ENCODE results near the gene SEPTIN6.
A peak's percentile ranks its signal among the peaks of the same experiment; 100 is the strongest.

SEPTIN6 gene

DNA sequence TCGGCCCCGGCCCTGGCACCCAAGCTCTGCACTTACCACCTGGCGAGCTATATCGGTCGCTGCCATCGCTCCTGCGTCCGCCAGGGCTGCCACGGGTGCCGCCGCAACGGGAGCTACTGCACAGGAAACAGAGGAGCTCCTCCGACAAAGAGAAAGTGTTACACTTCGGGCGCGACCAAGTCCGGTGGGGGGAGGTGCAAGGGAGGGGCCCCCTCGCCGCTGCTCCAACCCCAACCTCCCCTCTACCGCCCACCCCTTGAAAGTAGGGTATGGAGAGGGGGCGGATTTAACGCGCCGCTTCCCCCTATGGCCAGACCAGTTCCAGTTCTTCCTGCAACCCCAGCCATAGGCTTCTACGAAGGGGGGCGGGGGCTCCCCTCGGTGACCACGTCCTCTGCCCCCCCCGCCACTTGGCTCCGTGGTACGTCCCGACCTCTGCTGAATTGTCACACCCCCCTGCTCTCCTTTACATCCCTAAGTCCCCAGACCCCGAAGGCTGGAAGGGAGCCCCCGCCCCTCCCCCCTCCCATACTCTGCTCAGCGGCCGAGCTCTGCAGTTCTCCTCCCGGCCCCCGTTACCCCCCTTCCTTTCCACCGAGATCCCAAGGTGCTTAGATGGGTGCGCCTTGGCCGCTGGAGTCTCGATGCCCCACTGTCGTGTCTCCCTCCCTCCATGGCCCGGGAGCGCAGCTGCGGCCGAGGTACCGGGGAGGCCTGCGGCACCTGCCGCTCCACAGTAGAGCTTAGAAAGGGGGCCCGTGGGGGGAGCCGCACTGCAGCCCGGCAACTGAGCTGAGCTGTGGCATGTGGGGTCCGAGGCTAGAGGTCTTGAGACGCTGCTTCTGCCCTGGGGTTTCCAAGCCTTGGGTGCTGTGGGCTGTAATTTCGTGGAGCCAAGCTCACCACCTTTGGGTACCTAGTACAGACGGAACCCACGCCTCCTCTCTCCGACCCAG lies at the start of gene SEPTIN6:
TSS of gene SEPTIN6 (minus strand) at position 129 of the 956 bp plus-strand sequence. CDS start at position 66, 63 bp downstream.
- DNase-seq (ENCODE audit: low spot score), result peak; percentile 81

DNA sequence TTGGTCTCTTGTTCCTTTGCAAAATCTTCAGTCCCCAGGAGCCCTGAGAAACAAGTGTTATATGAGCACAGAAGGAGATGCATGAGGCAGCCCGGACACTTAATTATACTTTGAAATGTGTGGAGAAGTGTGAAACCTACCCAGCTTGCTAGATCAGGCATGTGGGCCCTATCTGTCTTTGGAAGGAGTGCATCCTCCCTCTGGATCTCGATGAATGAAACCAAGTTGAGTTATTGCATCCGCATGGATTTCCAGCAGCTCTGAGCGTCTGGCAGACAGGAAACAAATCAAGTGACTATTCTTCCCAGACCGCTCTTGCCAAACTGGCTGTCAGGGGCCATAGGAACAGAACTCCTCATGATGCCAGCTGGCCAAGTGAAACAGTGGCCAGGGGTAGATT lies 45.8 kb upstream of the SEPTIN6 start:
- DNase-seq (ENCODE audit: low spot score), result no peak

DNA sequence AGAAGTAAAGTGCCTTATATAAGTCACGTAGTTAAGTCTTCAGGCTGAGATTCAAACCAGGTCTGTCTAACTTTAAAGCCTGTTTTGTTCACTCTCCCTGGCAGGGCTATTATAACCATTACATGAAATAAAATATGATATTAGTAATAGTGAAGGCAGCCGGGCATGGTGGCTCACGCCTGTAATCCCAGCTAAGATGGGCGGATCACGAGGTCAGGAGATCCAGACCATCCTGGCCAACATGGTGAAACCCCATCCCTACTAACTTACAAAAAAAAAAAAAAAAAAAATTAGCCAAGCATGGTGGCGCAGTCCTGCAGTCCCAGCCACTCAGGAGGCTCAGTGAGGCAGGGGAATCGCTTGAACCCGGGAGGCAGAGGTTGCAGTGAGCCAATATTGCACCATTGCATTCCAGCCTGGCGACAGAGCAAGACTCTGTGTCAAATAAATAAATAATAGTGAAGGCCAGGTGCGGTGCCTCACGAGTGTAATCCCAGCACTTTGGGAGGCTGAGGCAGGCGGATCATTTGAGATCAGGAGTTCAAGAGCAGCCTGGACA lies 43.3 kb upstream of the SEPTIN6 start:
- DNase-seq (ENCODE audit: low spot score), result no peak

DNA sequence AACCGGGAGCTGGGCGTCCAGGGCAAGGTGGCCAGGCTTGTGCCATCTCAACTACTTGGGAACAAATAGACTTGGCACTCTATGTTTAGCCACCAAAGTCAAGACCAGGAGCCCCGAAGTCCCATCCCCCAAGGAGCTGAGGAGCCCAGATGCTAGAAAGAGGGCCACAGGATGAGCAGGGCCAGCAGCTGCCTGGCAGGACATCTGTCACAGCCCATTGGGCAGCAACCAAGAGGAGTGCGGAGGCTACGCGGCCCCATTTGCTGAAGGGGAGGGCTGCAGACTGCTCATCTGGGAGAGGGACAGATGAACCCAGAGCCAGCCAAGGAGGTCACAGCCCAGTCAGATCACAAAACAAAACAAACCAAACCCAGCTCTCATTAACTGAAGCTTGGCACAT lies 42.5 kb upstream of the SEPTIN6 start:
- no peak for DNase-seq (ENCODE audit: low spot score)

DNA sequence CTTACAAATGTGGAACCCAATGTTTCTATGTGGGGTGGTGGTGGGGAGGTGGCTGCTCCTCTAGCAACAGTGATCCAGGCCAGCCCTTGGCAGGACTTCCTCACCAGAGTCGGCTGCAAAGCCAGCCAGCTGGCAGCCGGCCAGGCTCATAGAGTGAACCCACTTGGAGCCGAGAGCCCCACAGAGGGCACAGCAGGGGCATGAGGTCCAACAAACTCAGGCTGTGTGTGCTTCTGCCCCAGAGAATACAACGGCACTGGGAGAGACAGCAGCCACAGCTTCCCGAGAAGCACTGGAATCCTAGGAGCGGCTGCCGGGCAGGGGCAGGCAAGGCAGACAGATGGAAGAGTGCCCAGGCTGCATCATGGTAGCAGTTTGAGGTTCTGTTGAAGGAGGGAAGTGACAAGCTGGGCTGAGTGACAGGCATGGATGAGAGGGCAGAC lies 42.0 kb upstream of the SEPTIN6 start:
- no peak for DNase-seq (ENCODE audit: low spot score)

DNA sequence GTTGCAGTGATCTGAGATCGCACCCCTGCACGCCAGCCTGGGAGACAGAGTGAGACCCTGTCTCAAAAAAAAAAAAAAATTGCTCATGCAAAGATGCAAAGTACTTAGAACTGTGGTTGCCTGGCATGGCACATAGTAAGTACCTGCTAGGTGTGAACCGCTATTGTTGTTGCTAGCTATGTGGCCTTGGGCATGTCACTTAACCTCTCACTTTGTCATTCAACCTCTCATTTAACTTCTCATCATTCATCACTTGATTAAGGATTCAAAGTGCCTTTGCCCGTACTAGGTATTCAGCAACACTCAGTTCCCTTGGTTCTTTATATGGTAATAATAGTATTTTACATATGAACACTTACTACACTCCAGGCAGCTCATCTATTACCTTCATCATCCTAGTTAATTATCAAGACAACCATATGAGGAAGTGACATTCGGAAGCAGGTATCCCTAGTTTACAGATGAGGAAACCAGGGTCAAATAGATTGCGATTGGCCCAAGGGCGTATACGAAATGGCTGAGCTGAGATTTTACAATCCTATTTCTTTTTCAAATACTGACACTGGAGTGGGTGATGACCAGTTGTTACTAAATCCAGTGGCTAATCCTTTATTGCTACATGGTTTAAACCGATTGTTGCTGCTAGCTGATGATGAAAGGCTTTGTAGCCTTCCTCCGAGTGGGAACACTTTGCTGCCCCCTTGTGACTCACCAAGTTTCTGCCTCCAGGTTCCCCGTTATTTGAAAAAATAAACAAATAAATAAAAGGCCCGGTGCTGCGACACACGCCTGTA lies 36.6 kb upstream of the SEPTIN6 start:
- DNase-seq (ENCODE audit: low spot score), result peak; percentile 62

DNA sequence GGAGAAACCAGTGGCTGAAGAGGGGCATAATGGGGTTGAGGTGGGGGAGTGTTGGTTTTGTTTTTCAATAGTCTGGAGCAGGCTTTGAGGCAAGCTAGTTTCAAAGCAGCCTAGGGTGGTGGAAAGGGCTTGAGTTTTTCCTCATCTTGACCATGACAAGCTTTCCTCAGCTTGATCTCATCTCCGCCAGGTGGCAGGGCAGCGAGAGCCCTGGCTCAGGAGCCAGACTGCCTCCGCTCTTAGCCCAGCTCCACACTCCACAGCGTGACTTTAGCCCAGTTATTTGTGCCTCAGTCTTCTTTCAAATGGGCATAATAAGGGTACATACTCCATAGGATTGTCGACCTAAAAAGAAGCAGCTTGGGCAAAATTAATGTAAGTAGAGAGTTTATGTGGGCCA lies 35.5 kb upstream of the SEPTIN6 start:
- no peak for DNase-seq (ENCODE audit: low spot score)

DNA sequence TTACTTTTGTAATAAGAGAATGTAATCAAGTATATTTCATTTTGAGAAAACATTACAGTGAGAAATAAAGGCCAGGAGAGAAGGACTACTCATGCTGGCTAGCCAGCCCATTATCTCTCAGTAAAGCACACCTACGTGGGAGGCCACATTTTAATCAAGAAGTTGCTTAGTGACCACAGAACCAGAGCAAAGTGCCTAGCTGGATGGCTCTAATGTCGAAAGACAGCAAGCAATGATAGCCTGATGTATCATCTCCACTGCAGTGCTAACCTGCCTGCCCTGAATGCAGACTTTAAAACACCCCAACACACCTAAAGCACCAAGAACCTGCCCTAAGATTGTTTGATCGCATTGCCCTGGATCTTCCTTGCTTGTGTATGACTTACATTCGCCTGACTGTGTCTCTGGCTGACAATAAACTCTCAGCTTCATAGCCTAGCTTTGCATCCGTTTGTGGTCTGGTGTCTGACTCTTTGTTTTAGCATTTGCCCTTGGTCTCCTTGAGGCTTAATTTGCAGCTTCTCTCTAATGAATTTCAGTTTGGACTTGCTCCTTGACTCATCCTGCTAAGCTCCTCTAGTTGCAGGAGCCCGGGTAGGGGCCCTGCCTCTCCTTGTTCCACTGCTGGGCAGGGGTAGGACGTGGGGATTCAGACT lies 34.1 kb upstream of the SEPTIN6 start:
- no peak for DNase-seq (ENCODE audit: low spot score)

DNA sequence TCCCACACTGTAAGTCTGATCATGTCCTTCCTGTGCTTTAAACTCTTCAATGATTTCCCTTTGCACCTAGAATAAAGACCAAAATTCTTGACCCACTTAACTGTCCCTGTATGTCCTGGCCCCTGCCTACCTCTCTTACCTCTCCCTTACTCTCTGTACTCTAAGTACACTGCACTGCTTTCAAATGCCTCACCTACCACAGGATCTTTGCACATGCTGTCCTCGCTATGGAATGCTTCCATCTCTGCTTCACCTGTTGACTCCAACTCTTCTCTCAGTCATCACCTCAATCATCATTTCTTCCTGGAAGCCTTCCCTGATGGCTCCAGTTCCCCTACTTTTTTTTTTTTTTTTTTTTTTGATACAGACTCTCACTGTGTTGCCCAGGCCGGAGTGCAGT lies 29.0 kb upstream of the SEPTIN6 start:
- DNase-seq (ENCODE audit: low spot score), result no peak

DNA sequence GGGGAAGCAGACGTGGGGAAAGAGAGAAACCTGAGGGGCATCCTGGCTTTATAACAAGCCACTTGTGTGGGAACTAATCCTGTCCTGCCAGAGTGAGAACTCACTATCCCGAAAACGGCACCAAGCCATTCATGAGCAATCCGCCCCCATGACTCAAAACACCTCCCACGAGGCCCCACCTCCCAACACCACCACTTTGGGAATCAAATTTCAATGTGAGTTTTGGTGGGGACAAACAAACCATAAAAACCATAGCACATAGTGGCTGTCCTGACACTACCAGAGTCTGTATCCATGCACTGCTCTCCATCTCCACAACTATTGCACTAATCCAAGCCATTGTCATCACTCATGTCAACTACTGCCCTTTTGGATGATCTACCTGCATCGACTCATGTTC lies 28.5 kb upstream of the SEPTIN6 start:
- peak; percentile 18 for DNase-seq (ENCODE audit: low spot score)

DNA sequence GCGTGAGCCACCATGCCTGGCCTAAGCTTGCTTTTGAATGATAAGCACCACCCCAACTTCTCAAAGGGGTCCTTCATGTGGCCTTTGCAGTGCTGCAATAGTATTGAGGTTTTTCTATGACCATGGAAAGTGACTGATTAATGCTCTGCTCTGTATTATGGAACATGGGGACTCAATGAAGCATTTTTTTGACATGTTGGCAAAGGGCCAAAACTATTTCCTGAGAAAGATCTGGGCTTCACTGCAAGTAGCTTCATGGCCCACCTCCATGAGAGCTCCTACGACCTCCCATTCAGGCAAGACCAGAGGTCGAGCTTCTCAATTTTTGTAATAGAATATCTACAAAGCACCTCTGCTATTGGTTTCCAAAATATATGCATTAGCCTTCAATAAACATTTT lies 16.7 kb upstream of the SEPTIN6 start:
- DNase-seq (ENCODE audit: low spot score), result no peak

DNA sequence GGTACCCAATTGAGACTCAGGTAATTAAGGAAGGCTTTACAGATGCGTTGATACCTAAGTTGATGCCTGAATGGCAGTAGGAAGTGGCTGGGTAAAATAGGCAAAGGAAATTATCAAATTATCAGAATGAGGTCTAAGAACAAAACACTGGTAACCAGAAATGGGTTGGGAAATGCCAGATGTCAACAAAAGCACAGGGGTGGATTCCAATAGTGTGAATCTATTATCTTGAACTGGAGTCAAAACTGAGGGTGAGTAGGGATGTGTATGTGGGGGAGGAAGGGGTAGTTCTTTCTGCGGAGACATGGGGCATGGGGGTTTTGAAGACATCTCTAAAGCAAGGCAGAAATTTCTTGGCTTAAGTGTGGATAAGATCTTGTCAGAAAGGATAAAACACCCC lies 16.0 kb upstream of the SEPTIN6 start:
- DNase-seq (ENCODE audit: low spot score), result no peak

DNA sequence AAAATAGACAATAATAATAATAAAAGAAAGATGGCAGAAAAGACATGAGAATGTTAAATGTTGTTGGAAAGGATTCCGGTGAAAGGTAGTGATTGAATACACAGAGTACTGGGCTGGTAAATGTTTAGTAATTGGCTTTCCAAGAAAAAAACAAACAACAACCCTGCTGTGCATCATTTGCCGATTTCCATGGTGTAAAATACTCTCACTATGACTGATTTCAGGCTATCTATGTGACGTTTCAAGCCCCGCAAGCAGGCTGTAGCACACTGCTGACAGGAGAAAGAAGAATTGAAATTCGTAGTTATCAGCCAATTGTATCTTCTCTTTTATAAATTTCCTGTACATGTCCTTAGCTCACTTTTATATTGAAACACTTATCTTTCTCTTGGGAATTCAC lies 13.6 kb upstream of the SEPTIN6 start:
- DNase-seq (ENCODE audit: low spot score), result no peak

DNA sequence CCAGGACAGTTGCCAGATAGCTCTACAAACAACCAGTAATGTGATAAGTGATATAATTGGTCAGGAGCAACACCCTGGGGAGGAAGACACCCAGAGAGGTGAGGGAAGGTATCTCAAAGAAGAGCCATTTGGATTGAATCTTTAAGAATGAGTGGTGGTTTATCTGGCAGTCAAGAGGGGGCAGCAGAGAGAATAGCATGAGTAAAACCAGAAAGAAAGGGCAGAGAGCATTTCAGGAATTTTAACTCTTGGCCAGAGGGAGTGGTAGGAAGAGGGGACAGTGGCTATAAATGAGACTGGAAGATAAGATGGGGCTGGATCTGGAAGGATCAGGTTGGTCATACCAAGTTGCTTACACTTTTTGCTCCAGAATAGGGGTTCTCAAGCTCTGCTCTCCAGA lies 5.9 kb upstream of the SEPTIN6 start:
- DNase-seq (ENCODE audit: low spot score), result peak; percentile 74

DNA sequence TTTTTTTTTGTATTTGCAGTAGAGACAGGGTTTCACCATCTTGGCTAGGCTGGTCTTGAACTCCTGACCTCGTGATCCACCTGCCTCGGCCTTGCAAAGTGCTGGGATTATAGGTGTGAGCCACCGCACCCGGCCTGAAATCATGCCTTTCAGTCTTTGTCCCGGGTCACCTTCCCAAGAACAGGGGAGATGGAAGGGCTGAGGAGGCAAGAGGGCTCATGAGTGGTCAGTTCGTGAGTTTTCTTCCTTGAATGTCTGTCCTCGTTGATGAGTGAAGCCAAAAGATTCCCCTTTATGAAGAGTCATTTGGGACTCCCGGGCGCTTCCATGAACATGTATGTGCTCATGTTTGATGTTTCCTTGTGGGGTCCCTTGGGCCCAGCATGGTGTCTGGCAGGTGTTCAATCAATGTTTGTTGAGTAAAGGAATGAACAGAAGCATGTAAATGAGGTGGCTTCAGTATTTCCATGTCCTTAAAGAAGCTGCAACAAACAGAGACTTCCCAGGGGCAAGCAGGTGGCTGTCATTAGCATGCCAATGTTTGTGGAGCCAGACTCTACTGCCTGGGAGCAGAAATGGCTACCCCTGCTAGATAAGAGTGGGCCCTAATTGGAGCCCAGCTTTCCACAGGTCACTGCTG lies 3.4 kb upstream of the SEPTIN6 start:
- no peak for DNase-seq (ENCODE audit: low spot score)

DNA sequence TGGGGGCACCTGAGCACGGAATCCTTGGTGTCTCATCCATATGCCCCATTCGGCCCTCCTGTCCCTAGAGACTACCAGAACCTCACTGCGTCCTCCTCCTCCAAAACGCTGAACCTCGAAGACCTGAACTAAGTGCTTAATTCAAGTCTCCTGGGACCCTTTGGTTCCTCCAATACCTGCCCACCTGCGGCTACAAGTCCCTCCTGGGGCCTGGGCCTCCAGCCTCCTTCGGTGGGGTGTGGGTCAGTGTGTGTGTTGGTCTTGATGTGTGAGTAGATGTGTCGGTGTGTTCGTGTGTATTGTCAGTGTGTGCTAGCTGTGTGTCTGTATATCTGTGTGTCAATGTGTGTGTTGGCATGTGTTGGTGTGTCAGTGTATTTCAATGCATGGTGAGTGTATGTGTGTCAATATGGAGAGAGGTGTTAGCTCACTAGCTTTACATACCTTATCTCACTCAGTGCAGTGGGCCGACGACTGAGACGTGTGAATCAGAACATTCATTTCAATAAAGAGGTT lies 2.6 kb upstream of the SEPTIN6 start:
- DNase-seq (ENCODE audit: low spot score), result no peak

DNA sequence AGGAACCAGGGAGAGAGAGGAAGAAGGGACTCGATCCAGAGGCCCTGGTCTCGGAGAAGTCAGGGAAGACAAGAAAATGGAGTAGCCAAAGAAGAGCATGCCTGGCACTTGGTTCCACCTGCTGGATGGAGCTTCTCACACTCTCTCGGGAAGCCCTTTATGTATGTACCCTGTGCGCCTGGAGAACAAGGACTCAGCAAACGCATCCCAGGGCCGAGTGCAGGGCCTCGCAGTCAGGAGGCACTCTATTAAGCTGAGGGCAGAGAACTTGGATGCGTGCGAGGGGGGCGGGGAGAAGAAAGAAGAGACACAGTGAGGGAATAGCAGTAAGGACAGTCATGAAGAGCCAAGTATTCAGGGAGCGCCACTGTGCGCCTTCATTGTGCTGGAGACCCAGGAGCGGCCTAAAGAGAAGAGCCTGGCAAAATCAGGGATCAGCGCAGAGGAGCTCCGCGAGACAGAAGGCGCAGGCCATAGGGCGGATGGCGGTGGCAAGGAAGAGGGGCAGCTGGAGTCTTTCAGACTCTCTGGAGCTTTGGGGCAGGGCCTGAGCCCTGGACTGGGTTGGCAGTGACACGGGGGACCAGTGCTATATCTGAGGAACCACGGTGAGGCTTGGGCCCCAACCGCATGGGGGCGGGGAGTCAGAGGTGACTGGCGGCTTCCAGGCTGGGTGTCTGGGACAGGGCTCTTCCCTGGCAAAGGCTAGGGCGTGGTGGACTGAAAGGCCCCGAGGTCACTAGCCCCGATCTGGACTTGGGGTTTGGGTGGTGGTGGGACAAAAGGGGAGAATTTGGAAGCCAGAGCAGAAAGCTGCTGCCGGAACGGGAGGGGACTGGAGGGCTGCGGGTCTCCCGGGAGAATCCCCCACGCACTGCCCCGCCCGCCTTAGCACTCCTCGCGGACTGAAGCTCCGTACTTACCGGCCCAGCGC lies 1.9 kb upstream of the SEPTIN6 start:
- no peak for DNase-seq (ENCODE audit: low spot score)

DNA sequence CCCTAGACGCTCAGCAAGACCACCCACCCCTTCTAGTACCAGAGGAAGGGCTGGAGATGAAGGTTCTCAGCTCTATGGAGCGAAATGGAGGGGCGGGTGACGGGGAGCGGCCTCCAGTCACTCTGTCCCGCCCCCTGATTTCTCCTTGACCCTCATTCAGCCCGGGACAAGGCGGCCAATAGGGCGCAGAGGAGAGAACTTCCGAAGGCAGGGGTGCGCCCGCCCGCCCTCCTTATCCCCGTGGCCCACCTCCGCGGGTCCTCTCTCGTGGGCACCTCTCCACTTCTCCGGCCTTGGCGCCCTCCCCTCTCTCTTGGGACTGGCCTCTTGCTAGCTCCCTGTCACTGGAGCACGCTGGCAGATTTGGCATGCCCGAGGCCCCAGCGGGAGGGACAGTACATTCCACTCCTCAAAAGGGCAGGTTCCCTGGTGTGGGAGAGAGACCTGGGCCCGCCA lies 1.1 kb upstream of the SEPTIN6 start:
- no peak for DNase-seq (ENCODE audit: low spot score)

DNA sequence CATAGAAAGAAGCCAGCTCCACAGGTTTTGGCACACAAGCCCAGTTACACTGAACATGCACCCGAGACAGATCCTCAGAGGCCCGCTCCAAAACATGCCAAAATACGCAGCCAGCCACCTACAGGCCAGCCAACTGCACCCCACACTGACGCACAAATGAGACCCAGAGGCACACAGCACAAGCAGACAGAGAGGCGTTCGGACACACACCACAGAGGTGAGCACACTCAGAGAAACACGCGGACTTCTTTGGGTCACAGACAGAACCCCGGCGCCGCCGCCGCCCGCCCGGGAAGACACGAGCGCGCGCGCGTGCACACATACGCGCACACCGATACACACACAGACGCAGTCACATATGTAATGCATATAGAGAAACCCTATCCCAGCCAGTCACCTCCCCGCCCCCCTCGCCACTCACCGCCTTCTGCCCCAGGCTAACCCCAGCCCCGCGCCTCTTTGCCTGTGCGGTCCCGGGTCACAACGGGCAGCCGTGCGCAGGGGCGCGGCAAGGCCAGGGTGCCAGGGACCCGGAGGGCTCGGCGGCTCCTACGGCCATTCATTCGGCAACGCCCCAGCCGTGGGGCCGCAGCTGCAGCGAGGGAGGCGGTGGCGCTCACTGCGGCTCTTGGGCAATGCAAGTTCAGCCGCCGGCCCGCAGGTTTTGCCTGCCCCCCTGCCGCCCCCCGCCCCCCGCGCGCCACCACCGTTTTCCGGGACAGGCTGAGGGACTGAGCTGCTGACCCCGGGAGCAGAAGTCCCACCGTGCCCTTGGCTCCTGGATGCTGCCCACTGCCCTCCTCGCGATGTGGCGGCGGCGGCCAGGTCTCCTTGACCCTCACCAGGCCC lies 553 bp downstream of the SEPTIN6 start:
- DNase-seq (ENCODE audit: low spot score), result peak; percentile 54

Data from SW480 (cell line).